Adrenal gland (tissue), 12 donors: ENCODE data around the gene FHIT. TPM values are rescaled to one million over a fixed set of nuclear protein-coding genes. Genes with fewer than 3 reads are reported as not detected.

ENCODE experiments used
- DNase-seq, 7 donors: peaks; one replicate each; pipeline ENCODE4 v3.0.0-alpha.2; 2019 to 2020
- H3K27ac ChIP-seq, 5 donors: fragments of 200-600 bp; sonication (generic) in 4 of 5; 1 replicate in 3 of 5; 2 replicates in 2 of 5; pipeline versions ENCODE4 v1.5.1 to v1.8.0; 2016 to 2020; ENCODE audit warnings: mild to moderate bottlenecking in 1 of 5
- H3K27me3 ChIP-seq: fragments of 200-600 bp; 2 replicates; pipeline ENCODE4 v1.8.0; 2021
- H3K36me3 ChIP-seq, 2 donors: fragments of 200-600 bp; replicated peaks in 1 of 2; 1 replicate in 1 of 2; 2 replicates in 1 of 2; pipeline versions ENCODE4 v1.5.1 to v1.8.0; 2018 to 2022
- H3K4me1 ChIP-seq, 2 donors: fragments of 200-600 bp; replicated peaks in 1 of 2; 1 replicate in 1 of 2; 2 replicates in 1 of 2; pipeline versions ENCODE4 v1.5.1 to v1.8.0; 2018 to 2021
- H3K4me3 ChIP-seq, 4 donors: fragments of 200-600 bp; sonication (generic) in 3 of 4; one replicate each; pipeline ENCODE4 v1.5.1; 2016 to 2018
- H3K9me3 ChIP-seq, 3 donors: fragments of 200-600 bp; sonication (generic) in 1 of 3; replicated peaks in 1 of 3; 1 replicate in 2 of 3; 2 replicates in 1 of 3; pipeline versions ENCODE4 v1.5.1 to v1.8.0; 2016 to 2021
- CTCF ChIP-seq, 6 experiments: fragments of 450-650 bp in 4 of 6; fragments of 200-600 bp in 2 of 6; sonication (generic) in 1 of 6; IDR thresholded peaks; 1 replicate in 5 of 6; 2 replicates in 1 of 6; pipeline versions ENCODE4 v1.5.1 to v1.8.0; 2016 to 2021; ENCODE audit warnings: antibody characterized with exemption in 6 of 6, mild to moderate bottlenecking in 2 of 6, moderate library complexity in 1 of 6
- POLR2A ChIP-seq, 2 donors: fragments of 450-650 bp; IDR thresholded peaks; one replicate each; pipeline ENCODE4 v1.6.1; 2017; ENCODE audit warnings: antibody characterized with exemption in 2 of 2, mild to moderate bottlenecking in 2 of 2, moderate library complexity in 1 of 2
- WGBS, 4 donors: extraction: QIAGEN DNeasy Blood & Tissue Kit in 2 of 4; methylation state at CpG; one replicate each; pipeline versions ENCODE4 v1.1.5 to v1.1.7; 2013 to 2017; 5-methylcytosine and 5-hydroxymethylcytosine counted together
- intact Hi-C, 2 donors: fragments of 100-400 bp; cut with DNase I; formaldehyde crosslinking; loops; one replicate each; pipeline versions ENCODE4 v1.14.1 to v1.15.0; 2022 to 2023
- polyA plus RNA-seq, 3 donors: library from polyadenylated mRNA; stranded (reverse); fragments of 200-250 nt in 2 of 3; fragments of 350-450 nt in 1 of 3; fragmentation: Illumina TruSeq in 1 of 3; extraction: RNeasy Lipid Tissue Mini Kit (QIAGEN cat#74804) in 1 of 3; gene quantifications; one replicate each; pipeline ENCODE4 v1.2.3, GENCODE V29; 2013 to 2014
- total RNA-seq, 9 donors: library from RNA; depleted of rRNA in 4 of 9; stranded (reverse); fragments of >200 nt in 4 of 9; fragments of 120-200 nt in 1 of 9; fragmentation: NEBNext Ultra II Directional in 1 of 9; extraction: Animal tissue kit (Norgen Biotek cat#: 25700) in 1 of 9; gene quantifications; one replicate each; pipeline versions ENCODE4 v1.1.0 to v1.2.4, GENCODE V29; 2013 to 2023
- donor health status: healthy with polysubstance abuse.
- donor health status: Bipolar disorder and iron deficiency.
- donor health status: DM: yes; HTN: yes; CAD: no.
- donor health status: DM: no; HTN: no; CAD: no.
- donor health status: DM: no; HTN: no; CAD: no.
- donor health status: DM: yes; HTN: yes; CAD: no.

FHIT gene
- total and polyA plus RNA-seq, 12 donors, result 14.1 to 43.9 (median 28.8) TPM

GRCh38 chr3:61297821-61298220, 46.6 kb upstream of the FHIT start:
- Histone ChIP-seq H3K9me3 (no peaks in the 10 kb centered on the region), H3K4me1 (no peaks in the 10 kb centered on the region), H3K4me3 (no peak overlapping the region), H3K36me3 (no peaks in the 10 kb centered on the region), H3K27me3 (no peaks in the 10 kb centered on the region), H3K27ac (no peak overlapping the region)
- intact Hi-C loops, result no loop called here
- WGBS, 4 donors, result 40 to 64% (median 55%) methylated on average over 1 of the region's 1 CpG
- no peak for DNase-seq
- TF ChIP-seq CTCF (IDR thresholded peaks at IDR 0.05) (no peak), POLR2A (IDR thresholded peaks at IDR 0.05) (no peak)

- DNase-seq, result no peak
- TF ChIP-seq CTCF (IDR thresholded peaks at IDR 0.05) (no peak), POLR2A (IDR thresholded peaks at IDR 0.05) (no peak)
- Histone ChIP-seq H3K9me3 (no peaks in the 10 kb centered on the region), H3K4me3 (no peak overlapping the region), H3K36me3 (no peaks in the 10 kb centered on the region), H3K4me1 (no peaks in the 10 kb centered on the region), H3K27ac (no peak overlapping the region), H3K27me3 (no peaks in the 10 kb centered on the region)
- WGBS, 4 donors, result 82 to 91% (median 84%) methylated on average over 5 of the region's 5 CpGs
- intact Hi-C loops, result no loop called here
Measured at GRCh38 chr3:61288446-61288845, 37.2 kb upstream of the FHIT start.

- DNase-seq, result no peak
- Histone ChIP-seq H3K4me1 (no peaks in the 10 kb centered on the region), H3K27ac (no peak overlapping the region), H3K27me3 (no peaks in the 10 kb centered on the region), H3K36me3 (no peaks in the 10 kb centered on the region), H3K4me3 (no peak overlapping the region), H3K9me3 (no peaks in the 10 kb centered on the region)
- TF ChIP-seq POLR2A (IDR thresholded peaks at IDR 0.05) (no peak), CTCF (IDR thresholded peaks at IDR 0.05) (no peak)
- intact Hi-C loops, result no loop called here
Measured at GRCh38 chr3:61283876-61284275, 32.6 kb upstream of the FHIT start.

- no peak overlapping the region for H3K4me3 ChIP-seq
- no peaks in the 10 kb centered on the region for H3K4me1 ChIP-seq
- TF ChIP-seq POLR2A (IDR thresholded peaks at IDR 0.05), result no peak
- no peak for TF ChIP-seq CTCF (IDR thresholded peaks at IDR 0.05)
- no peaks in the 10 kb centered on the region for H3K36me3 ChIP-seq
- H3K9me3 ChIP-seq, result no peaks in the 10 kb centered on the region
- intact Hi-C loops, result no loop called here
- H3K27me3 ChIP-seq, result no peaks in the 10 kb centered on the region
- 84 to 100% (median 94%) methylated on average over 2 of the region's 2 CpGs for WGBS, 4 donors
- H3K27ac ChIP-seq, result no peak overlapping the region
- DNase-seq, result no peak
Measured at GRCh38 chr3:61278713-61279112, 27.5 kb upstream of the FHIT start.
